PC-9 (cell line): ENCODE results near the gene GID8. TPM values are rescaled to one million over a fixed set of nuclear protein-coding genes. Genes with fewer than 3 reads are reported as not detected.

ENCODE experiments used
- BruUV-seq: library from RNA; stranded (reverse); fragments of 400-500 nt; replicated peaks from 2 replicates; lab custom pipeline; 2021; lab: Mats Ljungman, UMichigan
- CTCF ChIA-PET: fragments of 300-600 bp; sonication (Branson Sonifier 250); formaldehyde crosslinking; loops from one replicate; lab custom pipeline; 2022; ENCODE audit warnings: antibody characterized with exemption; lab: Charles Lee
- POLR2A ChIA-PET: fragments of 300-600 bp; sonication (Branson Sonifier 250); formaldehyde crosslinking; loops from one replicate; lab custom pipeline; 2022; ENCODE audit warnings: antibody characterized with exemption; ENCODE audit not compliant: unreplicated experiment; lab: Charles Lee
- DNase-seq, 2 experiments: peaks; one replicate each; pipeline versions ENCODE4 v3.0.0 to v3.0.0-alpha.2; 2015 to 2022; ENCODE audit warnings: mixed read lengths in 1 of 2
- H2AFZ ChIP-seq: fragments of 200-600 bp; sonication (generic); 2 replicates; pipeline ENCODE4 v1.8.1; 2017; ENCODE audit warnings: antibody characterized with exemption
- H3F3A ChIP-seq: fragments of 200-600 bp; sonication (generic); 2 replicates; pipeline ENCODE4 v1.8.1; 2017; ENCODE audit warnings: antibody characterized with exemption, mild to moderate bottlenecking, low read depth; ENCODE audit not compliant: insufficient read depth
- H3K27ac ChIP-seq: fragments of 200-600 bp; sonication (generic); 2 replicates; pipeline ENCODE4 v1.6.1; 2016; ENCODE audit warnings: mixed run types
- H3K27me3 ChIP-seq: fragments of 200-600 bp; sonication (generic); 2 replicates; pipeline ENCODE4 v1.6.1; 2016; ENCODE audit warnings: low read depth, mixed run types; ENCODE audit not compliant: insufficient read depth
- H3K36me3 ChIP-seq: fragments of 200-600 bp; sonication (generic); 2 replicates; pipeline ENCODE4 v1.6.1; 2016; ENCODE audit warnings: low read depth, mixed run types
- H3K4me1 ChIP-seq: fragments of 200-600 bp; sonication (generic); replicated peaks from 2 replicates; pipeline ENCODE4 v1.6.1; 2016; ENCODE audit warnings: mixed run types; ENCODE audit not compliant: insufficient read depth
- H3K4me2 ChIP-seq: fragments of 200-600 bp; sonication (generic); 2 replicates; pipeline ENCODE4 v1.6.1; 2017; ENCODE audit warnings: mixed run types
- H3K4me3 ChIP-seq: fragments of 200-600 bp; sonication (generic); 2 replicates; pipeline ENCODE4 v1.6.1; 2016; ENCODE audit warnings: mixed run types
- H3K79me2 ChIP-seq: fragments of 200-600 bp; sonication (generic); 2 replicates; pipeline ENCODE4 v1.6.1; 2017; ENCODE audit warnings: low read depth, mixed run types
- H3K9me2 ChIP-seq: fragments of 200-600 bp; sonication (generic); 2 replicates; pipeline ENCODE4 v1.8.1; 2017; ENCODE audit warnings: mild to moderate bottlenecking; ENCODE audit not compliant: insufficient read depth
- H3K9me3 ChIP-seq: fragments of 200-600 bp; sonication (generic); 2 replicates; pipeline ENCODE4 v1.8.1; 2016; ENCODE audit warnings: low read depth; ENCODE audit not compliant: insufficient read depth
- H4K20me1 ChIP-seq: fragments of 200-600 bp; sonication (generic); 2 replicates; pipeline ENCODE4 v1.8.1; 2017; ENCODE audit not compliant: insufficient read depth
- EZH2 ChIP-seq: fragments of 200-600 bp; sonication (generic); IDR thresholded peaks from 2 replicates; pipeline ENCODE4 v1.8.0; 2017; ENCODE audit warnings: antibody characterized with exemption, low read depth
- intact Hi-C: fragments of 100-400 bp; cut with micrococcal nuclease; formaldehyde crosslinking; loops from one replicate; pipeline ENCODE4 v1.10.0; 2022; ENCODE audit not compliant: unreplicated experiment
- total RNA-seq: library from RNA; stranded (reverse); gene quantifications from 2 replicates; pipeline ENCODE4 v1.2.3, GENCODE V29; 2021
- TF ChIP-seq, protein P1 (sequence below): fragments of 200-600 bp; sonication (generic); conservative IDR thresholded peaks from 2 replicates; pipeline ENCODE4 v1.6.1; 2017; ENCODE audit warnings: mixed run types, antibody characterized with exemption, mild to moderate bottlenecking, moderate library complexity

GID8 gene
- total RNA-seq, 1 experiment from 2014 or later: 45.7 TPM

DNA sequence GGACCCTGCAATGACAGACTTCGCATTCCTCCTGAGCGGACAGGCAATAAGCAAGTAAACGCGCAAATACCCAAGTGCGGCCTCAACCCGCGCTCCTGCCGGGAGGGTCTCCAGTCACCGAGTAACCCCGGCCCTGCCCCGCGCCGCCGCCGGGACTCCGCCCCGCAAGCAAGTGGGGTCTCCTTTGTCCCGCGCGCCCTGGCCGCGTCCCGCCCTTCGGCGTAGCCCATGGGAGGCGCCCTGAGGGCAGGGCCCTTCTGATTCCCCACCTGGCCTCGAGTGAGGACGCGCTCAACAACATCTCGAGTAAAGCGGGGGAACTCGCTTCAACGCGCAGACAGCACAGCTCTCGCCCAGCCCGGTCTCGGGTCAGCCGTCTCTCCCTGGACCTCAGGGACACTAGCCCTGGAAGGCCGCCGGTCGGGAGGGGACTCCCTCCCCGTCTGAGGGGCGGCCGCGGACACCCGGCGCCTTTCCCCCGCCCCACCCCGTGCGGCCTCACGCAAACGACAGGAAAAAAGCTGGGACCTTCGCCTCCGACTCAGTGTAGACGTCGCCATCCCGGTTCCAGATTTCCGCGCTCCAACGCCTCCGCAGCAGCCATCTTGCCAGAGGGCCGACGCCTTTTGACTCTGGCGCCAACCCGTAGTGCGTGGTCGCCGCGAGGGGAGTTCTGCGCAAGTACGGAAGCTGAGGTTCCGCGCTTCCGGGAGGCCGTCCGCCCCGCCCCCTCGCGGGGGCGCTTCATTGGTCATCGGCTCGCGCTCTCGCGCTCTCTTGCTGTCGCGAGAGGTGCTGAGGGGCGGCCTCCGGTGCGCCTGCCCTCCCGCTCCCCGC lies 461 bp upstream of the GID8 start:
- Histone ChIP-seq H3K79me2 (peaks cover 94% of the 10 kb centered on the region), H2AFZ (peak overlapping the region; percentile 96), H3K4me1 (peaks cover 19% of the 10 kb centered on the region), H3K27ac (peak overlapping the region; percentile 67), H3K4me2 (peak overlapping the region; percentile 84), H3K9me3 (no peaks in the 10 kb centered on the region), H3K9me2 (no peaks in the 10 kb centered on the region), H3K4me3 (peak overlapping the region; percentile 99), H3K36me3 (peaks cover 18% of the 10 kb centered on the region), H4K20me1 (peaks cover 75% of the 10 kb centered on the region), H3F3A (peaks cover 22% of the 10 kb centered on the region; the same call in 1 of the 2 replicates), H3K27me3 (no peaks in the 10 kb centered on the region)
- ChIA-PET POLR2A (interaction anchor here (0.5 to 0.7 kb wide), 3 partner anchors 19 to 636 kb away, joined by 3 to 6 read pairs (median 3); partner anchors contain the start of gene HELZ2), CTCF (interaction anchor here (1.0 kb wide), 1 partner anchor 14 kb away, joined by 3 read pairs; no protein-coding TSS in a partner anchor)
- BruUV-seq: no TSS peak
- DNase-seq: peak; percentile 87 to 98
- intact Hi-C loops: loop anchor here (1.0 to 5.0 kb wide), 3 partner anchors 11 to 75 kb away; partner anchors contain the start of genes DIDO1 and TCFL5
- TF ChIP-seq, protein P1, sequence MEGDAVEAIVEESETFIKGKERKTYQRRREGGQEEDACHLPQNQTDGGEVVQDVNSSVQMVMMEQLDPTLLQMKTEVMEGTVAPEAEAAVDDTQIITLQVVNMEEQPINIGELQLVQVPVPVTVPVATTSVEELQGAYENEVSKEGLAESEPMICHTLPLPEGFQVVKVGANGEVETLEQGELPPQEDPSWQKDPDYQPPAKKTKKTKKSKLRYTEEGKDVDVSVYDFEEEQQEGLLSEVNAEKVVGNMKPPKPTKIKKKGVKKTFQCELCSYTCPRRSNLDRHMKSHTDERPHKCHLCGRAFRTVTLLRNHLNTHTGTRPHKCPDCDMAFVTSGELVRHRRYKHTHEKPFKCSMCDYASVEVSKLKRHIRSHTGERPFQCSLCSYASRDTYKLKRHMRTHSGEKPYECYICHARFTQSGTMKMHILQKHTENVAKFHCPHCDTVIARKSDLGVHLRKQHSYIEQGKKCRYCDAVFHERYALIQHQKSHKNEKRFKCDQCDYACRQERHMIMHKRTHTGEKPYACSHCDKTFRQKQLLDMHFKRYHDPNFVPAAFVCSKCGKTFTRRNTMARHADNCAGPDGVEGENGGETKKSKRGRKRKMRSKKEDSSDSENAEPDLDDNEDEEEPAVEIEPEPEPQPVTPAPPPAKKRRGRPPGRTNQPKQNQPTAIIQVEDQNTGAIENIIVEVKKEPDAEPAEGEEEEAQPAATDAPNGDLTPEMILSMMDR: no peak

DNA sequence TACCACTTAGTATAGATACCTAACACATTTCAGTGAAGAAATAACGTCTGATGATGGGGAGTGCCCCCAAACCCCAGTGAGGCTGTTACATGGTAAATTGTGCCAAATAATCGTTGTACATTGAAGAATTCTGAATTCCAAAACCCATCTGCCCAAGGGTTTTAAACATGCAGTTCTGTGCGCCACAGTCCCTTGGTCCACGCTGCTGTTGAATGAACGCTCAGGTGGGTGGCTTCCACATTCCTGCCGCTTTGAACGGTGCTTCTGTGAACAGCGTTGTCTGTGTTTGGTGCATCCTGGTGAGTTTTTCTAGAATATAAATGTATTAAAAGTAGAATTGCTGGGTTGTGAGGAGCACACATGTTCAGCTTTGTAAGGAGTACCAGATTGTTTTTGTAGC lies 2.9 kb downstream of the GID8 start:
- POLR2A ChIA-PET: no interaction called here
- no peaks in the 10 kb centered on the region for H3K9me2 ChIP-seq
- no peak overlapping the region for H3K4me3 ChIP-seq
- intact Hi-C loops: no loop called here
- no peak overlapping the region for H3K27ac ChIP-seq
- H3K4me1 ChIP-seq: peaks cover 18% of the 10 kb centered on the region
- no peaks in the 10 kb centered on the region for H3K27me3 ChIP-seq
- no peak overlapping the region for H2AFZ ChIP-seq
- TF ChIP-seq, protein P1: no peak
- TF ChIP-seq EZH2: no peak
- peaks cover 22% of the 10 kb centered on the region; the same call in 1 of the 2 replicates for H3F3A ChIP-seq
- H3K36me3 ChIP-seq: peaks cover 27% of the 10 kb centered on the region
- no peaks in the 10 kb centered on the region for H3K9me3 ChIP-seq
- H3K4me2 ChIP-seq: no peak overlapping the region
- BruUV-seq: no TSS peak
- peaks cover 66% of the 10 kb centered on the region for H3K79me2 ChIP-seq
- peaks cover 56% of the 10 kb centered on the region for H4K20me1 ChIP-seq
- CTCF ChIA-PET: no interaction called here
- no peak for DNase-seq

DNA sequence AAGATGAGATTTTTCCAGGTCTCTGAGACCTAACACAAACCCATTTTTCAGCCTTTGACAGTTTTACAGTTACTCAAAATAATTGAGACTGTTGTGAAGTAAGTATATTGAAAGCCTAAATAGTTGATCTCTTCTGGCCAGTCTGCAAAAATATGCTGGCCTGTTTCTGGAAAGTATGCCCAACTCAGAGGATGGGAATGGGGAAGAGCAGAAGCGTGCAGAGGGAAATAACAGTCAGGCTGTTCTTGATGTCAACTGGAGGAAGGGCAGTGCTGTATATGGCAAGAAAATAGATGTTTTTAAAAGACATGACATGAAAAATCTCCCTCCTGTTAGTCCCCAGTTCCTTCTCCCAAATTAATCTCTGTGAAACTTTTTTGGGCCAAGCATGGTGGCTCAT lies 3.8 kb downstream of the GID8 start:
- POLR2A ChIA-PET: no interaction called here
- intact Hi-C loops: no loop called here
- peaks cover 22% of the 10 kb centered on the region; the same call in 1 of the 2 replicates for H3F3A ChIP-seq
- H3K36me3 ChIP-seq: peaks cover 31% of the 10 kb centered on the region
- no TSS peak for BruUV-seq
- no peak for DNase-seq
- TF ChIP-seq, protein P1: no peak
- TF ChIP-seq EZH2: no peak
- CTCF ChIA-PET: no interaction called here
- no peak overlapping the region for H3K4me3 ChIP-seq
- no peak overlapping the region for H2AFZ ChIP-seq
- H3K4me2 ChIP-seq: no peak overlapping the region
- H3K9me3 ChIP-seq: no peaks in the 10 kb centered on the region
- H4K20me1 ChIP-seq: peaks cover 57% of the 10 kb centered on the region
- no peak overlapping the region for H3K27ac ChIP-seq
- H3K27me3 ChIP-seq: no peaks in the 10 kb centered on the region
- no peaks in the 10 kb centered on the region for H3K9me2 ChIP-seq
- H3K4me1 ChIP-seq: peaks cover 10% of the 10 kb centered on the region
- peaks cover 57% of the 10 kb centered on the region for H3K79me2 ChIP-seq
